NCI-H187 (cell line): ENCODE results near the gene MTPN.

Experiments used
- DNase-seq, 2 experiments: peaks; one replicate each; lab custom pipeline; 2025; lab: John Stamatoyannopoulos, UW

The MTPN gene

GRCh38 chr7:135956393-135956792 lies 20.8 kb downstream of the MTPN start:
- no peak for DNase-seq

- no peak for DNase-seq
These were observed 26.2 kb downstream of the MTPN start for GRCh38 chr7:135950972-135951371.

GRCh38 chr7:135950429-135950828 lies 26.7 kb downstream of the MTPN start:
- DNase-seq = no peak

DNA sequence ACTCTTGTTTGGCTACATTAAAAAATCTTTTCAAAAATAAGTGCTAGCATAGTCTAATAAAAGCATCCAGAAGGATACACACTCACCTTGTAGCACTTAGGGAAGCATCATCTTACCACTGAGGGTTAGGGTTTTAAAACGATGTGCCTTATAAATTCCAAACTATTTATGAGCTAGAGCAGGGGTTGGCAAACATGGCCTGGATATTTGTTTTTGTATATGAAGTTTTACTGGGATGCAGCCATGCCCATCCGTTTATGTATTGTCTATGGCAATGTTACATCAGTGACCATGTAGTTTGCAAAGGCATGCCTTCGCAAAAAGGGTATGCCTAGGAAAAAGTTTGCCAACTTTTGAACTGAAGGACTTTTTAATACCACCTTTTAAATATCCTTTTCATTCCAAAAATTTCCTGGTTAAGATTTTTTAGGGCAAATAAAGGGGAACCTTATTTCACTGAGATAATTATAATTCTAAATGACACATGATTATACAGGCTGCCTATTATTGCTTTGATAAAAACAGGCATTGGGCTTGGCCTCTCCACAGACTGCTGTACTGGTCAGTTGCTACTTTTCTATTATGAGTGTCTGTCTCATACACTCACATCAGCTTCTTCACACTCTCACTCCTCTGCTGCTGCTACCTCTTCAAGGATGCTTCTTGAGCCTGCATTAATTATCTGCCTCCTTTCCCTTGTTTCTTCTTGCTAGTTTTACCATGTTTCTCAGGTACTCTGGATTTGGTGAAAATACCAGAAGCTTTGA lies 30.7 kb downstream of the MTPN start:
- no peak for DNase-seq

DNA sequence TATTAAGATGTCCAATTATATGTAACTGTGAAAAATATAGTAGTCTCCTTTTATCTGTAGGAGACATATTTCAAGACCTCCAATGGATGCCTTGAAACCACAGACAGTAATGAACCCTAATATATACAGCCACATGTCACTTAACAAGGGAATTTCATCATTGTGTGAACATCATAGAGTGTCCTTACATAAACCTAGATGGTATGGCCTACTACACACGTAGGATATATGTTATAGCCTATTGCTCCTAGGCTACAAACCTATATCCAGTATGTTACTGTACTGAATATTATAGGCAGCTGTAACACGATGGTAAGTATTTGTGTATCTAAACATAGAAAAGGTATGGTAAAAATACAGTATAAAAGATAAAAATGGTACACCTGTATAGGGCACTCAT lies 32.4 kb downstream of the MTPN start:
- DNase-seq = no peak

GRCh38 chr7:135943134-135943879 lies 33.9 kb downstream of the MTPN start:
- DNase-seq = no peak

DNA sequence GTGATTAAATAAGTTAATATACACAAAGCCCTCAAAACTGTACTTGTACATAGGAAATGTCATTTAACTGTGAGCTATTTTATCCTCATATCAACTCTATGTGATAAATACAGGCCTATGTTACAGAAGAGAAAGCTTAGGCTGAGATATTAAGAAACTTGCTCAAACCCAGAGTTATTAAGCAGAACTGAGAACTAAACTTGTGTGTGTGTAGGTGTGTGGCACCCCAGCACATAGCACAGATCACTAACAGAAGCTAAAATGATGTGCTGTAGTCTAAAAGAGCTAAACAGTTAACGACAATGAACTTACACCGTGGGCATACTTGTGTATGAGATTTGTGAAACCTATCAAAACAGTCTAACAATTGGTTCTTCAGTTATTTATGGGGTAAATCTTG lies 34.5 kb downstream of the MTPN start:
- DNase-seq = no peak

- no peak for DNase-seq
These were observed 36.8 kb downstream of the MTPN start for GRCh38 chr7:135940077-135941075.

DNA sequence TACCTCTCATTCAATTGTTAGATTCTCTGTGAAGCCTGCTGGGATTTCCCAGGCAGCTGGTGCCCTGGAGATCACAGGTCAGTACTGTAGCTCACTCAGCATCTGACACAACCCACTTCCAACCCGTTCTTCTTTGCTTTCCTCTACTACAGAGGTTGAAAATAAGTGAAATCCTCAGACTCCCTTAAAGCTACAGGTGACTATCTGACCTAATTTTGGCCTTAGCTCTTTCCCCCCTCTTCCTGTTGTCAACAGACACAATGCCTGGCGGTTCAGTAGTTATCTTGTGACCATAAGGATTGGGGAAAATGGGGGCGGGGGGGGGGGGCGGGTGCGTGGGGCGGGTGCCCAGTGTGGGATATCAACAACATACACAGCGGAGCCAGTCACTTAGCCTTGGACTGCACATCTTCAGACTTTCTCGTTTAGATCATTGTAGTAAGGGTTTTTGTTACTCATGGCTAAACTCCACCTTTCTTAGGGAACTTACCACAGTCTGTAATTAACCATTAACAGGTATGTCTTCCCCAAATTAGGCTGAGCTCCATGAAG lies 37.8 kb downstream of the MTPN start:
- DNase-seq = no peak

DNA sequence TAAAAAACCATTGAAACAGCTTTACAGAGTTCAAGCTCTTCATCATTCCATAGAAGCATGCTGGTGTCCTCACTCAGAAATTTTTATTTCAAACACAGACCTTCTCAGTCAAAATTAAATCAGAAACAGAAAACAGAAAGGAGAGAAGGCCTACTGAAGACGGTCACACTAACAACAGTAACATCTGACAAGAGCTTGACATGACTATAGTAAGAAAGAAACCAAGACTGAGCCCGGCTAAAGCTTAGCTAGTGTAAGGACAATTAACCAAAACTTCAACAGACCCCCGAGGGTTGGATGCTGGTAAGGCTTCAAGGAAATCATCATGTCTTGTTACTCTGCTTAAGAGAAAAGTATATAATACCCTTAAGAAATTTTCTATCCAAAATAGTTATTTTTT lies 38.6 kb downstream of the MTPN start:
- DNase-seq = no peak

DNA sequence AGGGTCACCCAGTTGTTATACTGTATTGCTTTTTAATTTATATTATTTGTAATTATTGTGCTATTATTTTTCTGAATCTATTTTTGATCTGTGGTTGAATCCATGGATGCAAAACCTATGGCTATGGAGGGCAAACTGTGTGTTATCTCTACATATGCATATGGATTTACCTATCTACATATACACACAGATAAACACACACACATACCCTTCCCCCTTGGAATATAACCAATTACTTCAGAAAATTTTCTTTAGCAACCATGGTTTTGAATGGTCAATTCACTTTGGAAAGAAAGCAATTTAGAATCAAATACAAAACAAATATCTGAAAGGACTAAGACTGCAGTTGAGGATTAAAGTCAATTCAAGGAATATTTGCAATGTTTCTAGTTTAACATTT lies 39.1 kb downstream of the MTPN start:
- no peak for DNase-seq

DNA sequence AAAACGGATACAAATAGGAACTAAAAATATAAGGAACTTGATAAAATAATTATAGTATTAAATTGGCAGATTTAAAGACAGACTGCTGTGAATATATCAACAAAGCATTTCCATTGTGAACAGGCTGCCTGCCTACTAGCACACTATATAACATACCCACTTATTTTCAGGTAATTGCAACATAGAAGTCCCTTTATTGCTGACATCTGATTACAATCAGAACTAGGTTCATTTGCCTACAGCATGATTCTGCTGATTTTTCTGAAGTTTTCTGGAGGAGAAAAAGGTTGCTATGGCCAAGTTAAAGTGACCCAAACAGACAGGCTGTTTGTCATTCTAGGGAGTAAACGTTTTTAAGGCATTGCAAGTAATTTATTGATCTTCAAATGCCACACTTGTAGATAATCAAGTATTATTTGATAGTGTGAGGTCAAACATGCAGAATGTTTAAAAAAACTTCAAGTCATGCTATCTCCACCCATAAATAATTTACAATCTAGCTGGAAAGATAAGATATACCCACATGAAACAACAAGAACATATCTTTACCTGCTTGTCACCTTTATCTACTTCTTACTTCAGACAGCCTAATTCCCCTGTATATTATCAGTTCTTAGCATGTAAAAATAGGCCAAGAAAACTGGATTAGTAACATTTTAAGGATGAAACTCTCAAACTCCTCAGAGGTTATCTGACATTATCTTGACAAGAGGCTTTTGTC lies 40.5 kb downstream of the MTPN start:
- no peak for DNase-seq

- no peak for DNase-seq
These were observed 42.5 kb downstream of the MTPN start for GRCh38 chr7:135934651-135935050.

GRCh38 chr7:135933509-135934188 lies 43.5 kb downstream of the MTPN start:
- DNase-seq = no peak

GRCh38 chr7:135932131-135932530 lies 45.0 kb downstream of the MTPN start:
- no peak for DNase-seq

DNA sequence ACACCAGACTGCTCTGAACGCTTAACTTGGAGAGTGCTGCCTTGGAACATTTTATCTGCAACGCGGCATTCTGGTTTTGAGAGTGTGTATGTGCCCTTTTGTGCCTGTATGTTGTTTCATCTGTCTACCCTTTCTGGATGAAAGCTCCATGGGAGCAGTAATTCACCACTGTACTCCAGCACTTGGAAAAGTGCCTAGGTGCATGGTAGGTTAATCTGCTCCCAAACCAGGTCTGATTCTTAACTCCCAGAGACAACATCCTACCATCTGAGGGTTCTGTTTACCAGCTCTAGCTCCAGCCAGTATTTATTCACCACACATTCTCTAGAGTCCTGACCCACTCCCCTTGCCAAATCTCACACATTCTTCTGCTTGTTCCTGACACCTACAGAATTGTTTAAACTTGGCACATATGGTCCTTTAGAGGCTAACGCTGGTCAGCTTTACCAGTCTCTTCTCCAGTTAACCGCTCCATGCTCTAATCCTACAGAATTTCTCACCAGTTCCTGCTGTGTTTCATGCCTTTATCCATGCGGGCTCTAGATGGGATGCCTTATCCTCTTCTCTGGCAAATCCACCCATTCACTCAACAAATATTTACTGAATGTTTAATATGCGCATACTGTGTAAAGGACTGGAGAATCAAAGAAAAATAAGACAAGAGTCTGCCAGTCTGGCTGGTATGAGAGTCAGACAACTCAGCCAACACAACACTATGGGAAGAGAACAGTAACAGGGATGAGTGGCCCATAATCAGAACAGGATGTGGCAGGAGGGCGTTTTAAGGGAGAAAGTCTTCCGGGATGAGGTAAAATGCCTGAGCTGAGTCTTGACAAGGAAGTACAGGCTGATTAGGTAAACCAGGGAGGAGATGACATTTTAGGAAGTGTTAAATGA lies 46.3 kb downstream of the MTPN start:
- no peak for DNase-seq

GRCh38 chr7:135929722-135930141 lies 47.4 kb downstream of the MTPN start:
- no peak for DNase-seq

DNA sequence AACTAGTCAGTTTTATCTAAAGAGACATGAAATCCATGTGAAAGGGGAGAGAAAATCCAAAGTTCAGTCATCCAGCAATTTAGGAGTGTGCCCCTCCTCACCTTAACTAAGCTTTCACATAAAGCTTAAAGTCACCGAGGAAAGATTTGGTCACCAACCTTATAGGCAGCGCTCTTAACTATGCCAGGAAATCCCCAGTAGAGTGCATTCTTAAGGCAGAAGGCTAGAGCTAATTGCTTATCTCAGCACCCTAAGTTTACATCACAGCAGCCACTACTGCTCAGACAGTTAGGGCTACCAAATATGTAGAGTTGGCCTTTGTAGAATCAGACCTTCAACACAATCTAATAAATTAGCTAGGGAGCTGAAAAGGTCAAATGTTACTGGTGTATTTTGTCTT lies 47.9 kb downstream of the MTPN start:
- no peak for DNase-seq

DNA sequence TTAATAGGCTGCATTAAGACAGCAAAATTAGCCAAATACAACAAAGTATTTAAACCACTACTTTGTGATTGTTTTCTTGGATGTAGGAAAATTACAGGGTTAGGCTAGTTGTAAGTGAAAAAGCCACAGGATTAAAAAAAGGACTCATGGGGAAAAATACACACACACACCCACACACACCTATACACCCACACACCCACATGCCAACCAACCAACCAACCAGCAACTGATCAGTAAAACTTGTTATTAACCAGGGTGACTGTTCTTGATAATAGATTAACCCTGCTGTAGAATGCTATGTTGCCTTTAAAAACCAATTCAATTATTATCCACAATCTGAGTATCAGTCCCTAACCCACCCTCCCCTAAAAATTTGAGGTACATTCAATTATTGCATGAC lies 49.0 kb downstream of the MTPN start:
- no peak for DNase-seq

DNA sequence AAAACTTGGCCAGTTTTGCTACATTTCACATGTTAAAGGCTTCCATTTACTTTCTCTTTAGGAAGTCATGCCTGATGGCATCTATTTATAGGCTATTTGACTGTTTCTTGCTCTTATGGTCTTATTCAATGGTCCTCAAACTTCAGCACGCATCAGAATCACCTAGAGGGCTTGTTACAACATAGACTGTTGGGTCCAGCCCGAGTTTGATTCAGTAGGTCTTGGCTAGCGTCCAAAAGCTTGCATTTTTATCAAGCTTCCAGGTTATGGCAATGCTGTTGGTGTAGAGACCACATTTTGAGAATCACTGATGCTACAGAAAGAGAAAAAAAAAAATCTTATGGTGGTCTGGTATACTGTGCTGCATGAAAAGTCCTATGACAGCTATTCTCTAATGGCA lies 51.9 kb downstream of the MTPN start:
- DNase-seq = no peak
